Measurements from ENCODE around the gene FCF1. TPM values are rescaled to one million over a fixed set of nuclear protein-coding genes. Genes with fewer than 3 reads are reported as not detected.

The FCF1 gene
- total and polyA plus RNA-seq, 2 experiments from 2014 or later = 30.3 to 58.7 TPM

DNA sequence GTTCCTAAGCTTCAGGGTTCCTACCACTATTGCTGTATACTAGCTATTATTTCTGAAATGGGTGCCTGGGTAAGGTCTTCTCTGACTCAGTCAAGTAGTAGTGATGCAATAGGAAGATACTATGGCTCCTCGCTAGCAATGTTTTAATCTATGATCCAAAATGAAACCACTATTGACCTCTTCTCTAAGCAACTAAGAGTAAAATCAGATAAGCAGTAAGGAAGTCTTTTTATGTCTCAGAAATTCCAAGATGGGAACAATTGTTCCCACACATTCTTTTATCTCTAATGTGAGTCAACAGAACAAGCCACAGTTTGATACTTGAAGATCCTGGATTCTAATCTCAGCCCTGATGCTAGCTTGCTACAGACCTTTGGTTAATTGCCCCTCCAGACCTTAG lies 45.2 kb upstream of the FCF1 start (continued):
- TF ChIP-seq, protein P1, sequence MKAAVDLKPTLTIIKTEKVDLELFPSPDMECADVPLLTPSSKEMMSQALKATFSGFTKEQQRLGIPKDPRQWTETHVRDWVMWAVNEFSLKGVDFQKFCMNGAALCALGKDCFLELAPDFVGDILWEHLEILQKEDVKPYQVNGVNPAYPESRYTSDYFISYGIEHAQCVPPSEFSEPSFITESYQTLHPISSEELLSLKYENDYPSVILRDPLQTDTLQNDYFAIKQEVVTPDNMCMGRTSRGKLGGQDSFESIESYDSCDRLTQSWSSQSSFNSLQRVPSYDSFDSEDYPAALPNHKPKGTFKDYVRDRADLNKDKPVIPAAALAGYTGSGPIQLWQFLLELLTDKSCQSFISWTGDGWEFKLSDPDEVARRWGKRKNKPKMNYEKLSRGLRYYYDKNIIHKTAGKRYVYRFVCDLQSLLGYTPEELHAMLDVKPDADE (IDR thresholded peaks at IDR 0.05) = no peak
- TF ChIP-seq ZNF114 (CRISPR knock-in tag; IDR thresholded peaks at IDR 0.05) (no peak), POLR2AphosphoS5 (IDR thresholded peaks at IDR 0.05; ENCODE audit: low read depth) (no peak), NANOG (IDR thresholded peaks at IDR 0.05; ENCODE audit: borderline replicate concordance) (no peak), CREB1 (CRISPR knock-in tag; IDR thresholded peaks at IDR 0.05; ENCODE audit: low read depth) (no peak), EZH2 (IDR thresholded peaks at IDR 0.05; ENCODE audit: low read depth, unreplicated experiment) (no peak), REST (IDR thresholded peaks at IDR 0.05; ENCODE audit: unreplicated experiment) (no peak)

GRCh38 chr14:74669256-74669655 lies 43.7 kb upstream of the FCF1 start:
- no peaks in the 10 kb centered on the region for H3K79me2 ChIP-seq (replicated peaks; ENCODE audit: insufficient read depth)
- ATAC-seq (no peak), DNase-seq (ENCODE audit: low spot score) (no peak)
- no peak overlapping the region for H2AFZ ChIP-seq
- Mint-ChIP-seq H3K27ac (no peak overlapping the region), H3K4me3 (no peak overlapping the region), H3K9me3 (no peaks in the 10 kb centered on the region), H3K4me1 (no peaks in the 10 kb centered on the region), H3K27me3 (ENCODE audit: insufficient read depth, low read depth, poor library complexity) (no peaks in the 10 kb centered on the region), H3K36me3 (ENCODE audit: low read depth) (peaks cover 61% of the 10 kb centered on the region)
- H3K27me3 ChIP-seq (ENCODE audit: insufficient read depth) = no peaks in the 10 kb centered on the region
- no peak for TF ChIP-seq EZH2 (IDR thresholded peaks at IDR 0.05; ENCODE audit: low read depth, unreplicated experiment)
- TF ChIP-seq, protein P1 (IDR thresholded peaks at IDR 0.05) = no peak
- H3K4me2 ChIP-seq = no peak overlapping the region
- H3K4me3 ChIP-seq = no peak overlapping the region
- peaks cover 4% of the 10 kb centered on the region for H4K20me1 ChIP-seq (replicated peaks; ENCODE audit: insufficient read depth)
- no peaks in the 10 kb centered on the region for H3K4me1 ChIP-seq (ENCODE audit: insufficient read depth)
- H3K27ac ChIP-seq (ENCODE audit: low read depth) = no peak overlapping the region
- peaks cover 44% of the 10 kb centered on the region for H3K36me3 ChIP-seq (ENCODE audit: insufficient read depth)
- no peaks in the 10 kb centered on the region for H3K9me2 ChIP-seq (ENCODE audit: insufficient read depth)
- no peaks in the 10 kb centered on the region for H3F3A ChIP-seq (replicated peaks; ENCODE audit: low read depth)

- H3K27me3 Mint-ChIP-seq (ENCODE audit: insufficient read depth, low read depth, poor library complexity) = no peaks in the 10 kb centered on the region
- no peak for ATAC-seq
- peaks cover 58% of the 10 kb centered on the region for H3K36me3 Mint-ChIP-seq (ENCODE audit: low read depth)
- Histone ChIP-seq H3K79me2 (replicated peaks; ENCODE audit: insufficient read depth) (no peaks in the 10 kb centered on the region), H3K4me3 (no peak overlapping the region), H2AFZ (no peak overlapping the region), H3K4me2 (no peak overlapping the region), H3K9me2 (ENCODE audit: insufficient read depth) (no peaks in the 10 kb centered on the region), H3K27ac (ENCODE audit: low read depth) (no peak overlapping the region), H3F3A (replicated peaks; ENCODE audit: low read depth) (no peaks in the 10 kb centered on the region), H4K20me1 (replicated peaks; ENCODE audit: insufficient read depth) (peaks cover 4% of the 10 kb centered on the region), H3K36me3 (ENCODE audit: insufficient read depth) (peaks cover 45% of the 10 kb centered on the region), H3K27me3 (ENCODE audit: insufficient read depth) (no peaks in the 10 kb centered on the region), H3K4me1 (ENCODE audit: insufficient read depth) (no peaks in the 10 kb centered on the region)
- H3K27ac Mint-ChIP-seq = no peak overlapping the region
- H3K4me1 Mint-ChIP-seq = no peaks in the 10 kb centered on the region
- no peak for DNase-seq (ENCODE audit: low spot score)
- H3K9me3 Mint-ChIP-seq = no peaks in the 10 kb centered on the region
- H3K4me3 Mint-ChIP-seq = no peak overlapping the region
- TF ChIP-seq JUNB (IDR thresholded peaks at IDR 0.05; ENCODE audit: unreplicated experiment) = no peak
- no peak for TF ChIP-seq REST (IDR thresholded peaks at IDR 0.05; ENCODE audit: unreplicated experiment)
- TF ChIP-seq CREB1 (CRISPR knock-in tag; IDR thresholded peaks at IDR 0.05; ENCODE audit: low read depth) = no peak
- TF ChIP-seq EZH2phosphoT487 (IDR thresholded peaks at IDR 0.05; ENCODE audit: unreplicated experiment) = no peak
- TF ChIP-seq NANOG (IDR thresholded peaks at IDR 0.05; ENCODE audit: borderline replicate concordance) = no peak
- no peak for TF ChIP-seq POLR2AphosphoS5 (IDR thresholded peaks at IDR 0.05; ENCODE audit: low read depth)
Observed at GRCh38 chr14:74669846-74670245, 43.1 kb upstream of the FCF1 start.
